Heart left ventricle (tissue), 13 donors: ENCODE measurements around the gene LRPPRC.

Source experiments
- CTCF ChIP-seq, 12 donors: fragments of 200-600 bp; sonication (generic) in 4 of 12; IDR thresholded peaks; one replicate each; pipeline versions ENCODE4 v1.5.0 to v1.8.0; 2018 to 2022; ENCODE audit warnings: antibody characterized with exemption in 12 of 12, mild to moderate bottlenecking in 5 of 12
- POLR2A ChIP-seq, 2 donors: fragments of 450-650 bp; IDR thresholded peaks; one replicate each; pipeline ENCODE4 v1.6.1; 2017; ENCODE audit warnings: antibody characterized with exemption in 2 of 2, mild to moderate bottlenecking in 2 of 2, moderate library complexity in 2 of 2
- donor health status: ischemic (EF 13 %, LVEDD 7.1; RV severe dilation, severe dysfunction).
- donor health status: DM: no; HTN: yes; CAD: no.
- donor health status: DM: no; HTN: no; CAD: no.
- donor health status: ischemic (EF 25% LVEDD 6.9; RV normal size, moderate dysfunction).
- donor health status: ischemic (EF 25% LVEDD 5.7; RV mildly dilated, moderate dysfunction).
- donor health status: ischemic (EF 35%, LVEDD 5.7; RV mildly dilated, moderate dysfunction).
- donor health status: nonischemic (EF 11% LVEDD 7.7; RV severe dilation, severe dysfunction).
- donor health status: DM: yes; HTN: yes; CAD: no.
- donor health status: PGD.
- donor health status: ischemic (EF 29% LVEDD 5.4; RV normal size, mild dysfunction).
- donor health status: nonischemic (EF 23%, LVEDD 6.1; RV moderate dilation, normal function).

GRCh38 chr2:43842866-43843226 is 152.9 kb downstream of the LRPPRC start:
- no peak for TF ChIP-seq CTCF (IDR thresholded peaks at IDR 0.05)
- TF ChIP-seq POLR2A (IDR thresholded peaks at IDR 0.05): no peak
